Measurements from ENCODE around the gene PGA4.
"Not testable (repeated sequence)": the region's sequence is repeated elsewhere in the genome, so short reads cannot be mapped to it uniquely, and the experiment has no call there.

PGA4 gene

GRCh38 chr11:61222047-61222446 lies at the start of gene PGA4:
Gene PGA4, plus strand, starts transcription at chr11:61222347. Its CDS starts 54 bp downstream, at chr11:61222401.
- DNase-seq (ENCODE audit: low read depth in 2 of 2), result not testable (repeated sequence)

GRCh38 chr11:61172356-61172755 lies 49.8 kb upstream of the PGA4 start:
- no peak for DNase-seq (ENCODE audit: low read depth in 2 of 2)

GRCh38 chr11:61172888-61173287 lies 49.3 kb upstream of the PGA4 start:
- no peak for DNase-seq (ENCODE audit: low read depth in 2 of 2)

- no peak for DNase-seq (ENCODE audit: low read depth in 2 of 2)
Measured at GRCh38 chr11:61173456-61173855, 48.7 kb upstream of the PGA4 start.

- DNase-seq (ENCODE audit: low read depth in 2 of 2), result no peak
Measured at GRCh38 chr11:61174273-61174672, 47.9 kb upstream of the PGA4 start.

DNA sequence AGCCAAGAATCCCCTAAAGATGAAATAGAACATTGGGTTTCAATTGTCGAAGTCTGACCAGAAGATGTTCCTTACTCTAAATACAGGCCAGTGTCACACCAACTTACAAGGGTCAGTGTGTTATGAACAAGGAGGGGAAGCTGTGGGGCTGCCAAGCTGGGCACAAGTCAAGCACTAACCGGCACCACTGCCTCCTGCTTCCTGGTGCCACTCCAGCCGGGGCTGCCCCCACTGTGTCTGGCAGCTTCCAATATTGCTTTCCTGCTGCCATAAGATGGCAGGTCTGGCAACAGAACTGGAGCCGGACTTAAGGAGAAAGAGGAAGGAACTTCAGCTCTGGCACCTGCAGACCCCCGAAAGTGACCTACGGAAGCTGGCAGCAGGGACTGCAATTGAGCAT lies 47.2 kb upstream of the PGA4 start:
- DNase-seq (ENCODE audit: low read depth in 2 of 2), result no peak

- DNase-seq (ENCODE audit: low read depth in 2 of 2), result no peak
Measured at GRCh38 chr11:61176446-61176845, 45.7 kb upstream of the PGA4 start.

DNA sequence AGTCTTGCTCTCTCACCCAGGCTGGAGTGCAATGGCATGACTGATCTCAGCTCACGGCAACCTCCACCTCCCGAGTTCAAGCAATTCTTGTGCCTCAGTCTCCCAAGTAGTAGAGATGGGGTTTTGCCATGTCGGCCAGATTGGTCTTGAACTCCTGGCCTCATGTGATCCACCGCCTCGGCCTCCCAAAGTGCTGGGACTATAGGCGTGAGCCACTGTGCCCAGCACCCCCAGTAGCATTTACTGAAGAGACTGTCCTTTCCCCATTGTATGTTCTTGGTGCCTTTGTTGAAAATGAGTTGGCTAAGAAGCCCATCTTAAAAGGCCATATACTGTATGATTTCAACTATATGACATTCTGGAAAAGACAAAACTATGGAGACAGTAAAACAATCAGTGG lies 41.9 kb upstream of the PGA4 start:
- not testable (repeated sequence) for DNase-seq (ENCODE audit: low read depth in 2 of 2)

- DNase-seq (ENCODE audit: low read depth in 2 of 2), result no peak
Measured at GRCh38 chr11:61181489-61181888, 40.7 kb upstream of the PGA4 start.

DNA sequence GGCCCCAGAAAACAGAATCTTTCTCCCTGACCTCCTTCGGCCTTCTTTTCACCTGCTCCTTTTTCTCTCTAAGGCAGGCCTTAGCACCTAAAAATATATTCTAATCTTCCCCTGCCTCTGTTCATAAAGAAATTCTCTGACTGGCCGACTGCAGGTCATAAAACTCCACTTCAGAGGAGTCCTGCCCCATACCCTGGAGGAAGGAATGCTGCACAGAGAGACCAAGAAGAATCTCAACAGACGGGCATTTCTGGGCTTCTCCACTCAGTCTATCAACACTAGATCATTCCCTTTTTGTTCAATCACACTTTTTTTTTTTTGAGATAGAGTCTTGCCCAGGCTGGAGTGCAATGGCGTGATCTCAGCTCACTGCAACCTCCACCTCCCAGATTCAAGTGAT lies 38.5 kb upstream of the PGA4 start:
- no peak for DNase-seq (ENCODE audit: low read depth in 2 of 2)

- DNase-seq (ENCODE audit: low read depth in 2 of 2), result no peak
Measured at GRCh38 chr11:61186504-61186903, 35.6 kb upstream of the PGA4 start.

- DNase-seq (ENCODE audit: low read depth in 2 of 2), result peak; percentile 75 to 81
Measured at GRCh38 chr11:61187505-61188130, 34.5 kb upstream of the PGA4 start.

DNA sequence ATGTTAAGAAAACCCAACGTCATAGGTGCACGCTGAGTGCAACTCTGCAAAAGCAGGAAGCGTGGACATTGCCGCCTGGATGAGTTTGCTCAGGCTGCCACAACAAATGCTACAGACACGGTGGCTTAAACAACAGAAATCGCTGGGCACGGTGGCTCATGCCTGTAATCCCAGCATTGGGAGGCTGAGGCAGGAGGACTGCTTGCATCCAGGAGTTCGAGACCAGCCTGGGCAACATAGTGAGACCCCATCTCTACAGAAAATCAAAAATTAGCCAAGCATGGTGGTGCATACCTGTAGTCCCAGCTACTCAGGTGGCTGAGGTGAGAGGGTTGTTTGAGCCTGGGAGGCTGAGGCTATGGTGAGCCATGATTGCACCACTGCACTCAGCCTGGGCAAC lies 32.2 kb upstream of the PGA4 start:
- DNase-seq (ENCODE audit: low read depth in 2 of 2), result no peak

DNA sequence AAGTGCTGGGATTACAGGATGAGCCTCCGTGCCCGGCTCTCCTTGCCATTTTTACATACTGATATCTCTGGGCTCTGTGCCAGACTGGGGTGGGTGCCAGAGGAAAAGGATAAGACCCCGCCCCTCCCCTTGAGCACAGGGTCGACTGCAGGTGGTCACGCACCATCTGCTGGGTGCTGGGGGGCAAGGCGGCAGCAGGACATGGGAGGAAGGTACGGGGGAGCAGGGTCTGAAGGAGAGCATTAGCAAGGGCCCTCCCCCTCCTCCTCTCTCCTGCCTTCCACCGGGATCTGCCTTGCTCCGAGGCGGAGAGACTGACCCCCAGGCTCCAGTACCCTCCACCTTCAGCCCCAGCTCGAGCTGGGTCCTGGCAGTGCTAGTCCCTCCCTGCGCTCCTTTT lies 28.6 kb upstream of the PGA4 start:
- no peak for DNase-seq (ENCODE audit: low read depth in 2 of 2)

- DNase-seq (ENCODE audit: low read depth in 2 of 2), result no peak
Measured at GRCh38 chr11:61194169-61194671, 27.9 kb upstream of the PGA4 start.

GRCh38 chr11:61194981-61195695 lies 27.0 kb upstream of the PGA4 start:
- DNase-seq (ENCODE audit: low read depth in 2 of 2), result no peak

GRCh38 chr11:61195719-61196118 lies 26.4 kb upstream of the PGA4 start:
- DNase-seq (ENCODE audit: low read depth in 2 of 2), result no peak

- DNase-seq (ENCODE audit: low read depth in 2 of 2), result no peak
Measured at GRCh38 chr11:61198361-61198760, 23.8 kb upstream of the PGA4 start.

DNA sequence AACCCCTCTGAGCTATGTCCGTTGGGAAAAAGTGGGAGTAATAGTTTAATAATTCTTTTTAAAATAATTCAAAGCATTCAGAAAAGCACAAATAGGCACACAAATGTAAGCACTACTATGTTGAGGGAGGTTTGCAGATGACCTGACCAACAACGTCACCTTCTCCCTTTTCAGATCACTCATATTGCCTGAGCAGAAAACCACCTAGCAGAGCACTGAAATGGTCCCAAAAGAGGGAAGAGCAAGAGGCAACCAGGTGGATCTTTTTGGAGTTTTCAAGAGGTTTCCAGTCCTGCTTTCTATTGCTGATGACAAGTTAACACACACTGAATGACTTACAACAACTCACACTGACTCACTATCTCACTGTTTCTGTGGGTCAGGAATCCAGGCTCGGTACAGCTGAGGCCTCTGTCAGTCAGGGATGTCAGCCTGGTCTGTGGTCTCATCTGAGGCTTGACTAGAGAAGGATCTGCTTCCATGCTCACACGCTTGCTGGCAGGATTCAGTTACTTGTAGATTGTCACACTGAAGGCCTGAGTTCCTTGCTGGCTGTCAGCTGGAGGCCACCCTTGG lies 23.1 kb upstream of the PGA4 start:
- DNase-seq (ENCODE audit: low read depth in 2 of 2), result no peak

GRCh38 chr11:61201476-61201875 lies 20.7 kb upstream of the PGA4 start:
- DNase-seq (ENCODE audit: low read depth in 2 of 2), result no peak

DNA sequence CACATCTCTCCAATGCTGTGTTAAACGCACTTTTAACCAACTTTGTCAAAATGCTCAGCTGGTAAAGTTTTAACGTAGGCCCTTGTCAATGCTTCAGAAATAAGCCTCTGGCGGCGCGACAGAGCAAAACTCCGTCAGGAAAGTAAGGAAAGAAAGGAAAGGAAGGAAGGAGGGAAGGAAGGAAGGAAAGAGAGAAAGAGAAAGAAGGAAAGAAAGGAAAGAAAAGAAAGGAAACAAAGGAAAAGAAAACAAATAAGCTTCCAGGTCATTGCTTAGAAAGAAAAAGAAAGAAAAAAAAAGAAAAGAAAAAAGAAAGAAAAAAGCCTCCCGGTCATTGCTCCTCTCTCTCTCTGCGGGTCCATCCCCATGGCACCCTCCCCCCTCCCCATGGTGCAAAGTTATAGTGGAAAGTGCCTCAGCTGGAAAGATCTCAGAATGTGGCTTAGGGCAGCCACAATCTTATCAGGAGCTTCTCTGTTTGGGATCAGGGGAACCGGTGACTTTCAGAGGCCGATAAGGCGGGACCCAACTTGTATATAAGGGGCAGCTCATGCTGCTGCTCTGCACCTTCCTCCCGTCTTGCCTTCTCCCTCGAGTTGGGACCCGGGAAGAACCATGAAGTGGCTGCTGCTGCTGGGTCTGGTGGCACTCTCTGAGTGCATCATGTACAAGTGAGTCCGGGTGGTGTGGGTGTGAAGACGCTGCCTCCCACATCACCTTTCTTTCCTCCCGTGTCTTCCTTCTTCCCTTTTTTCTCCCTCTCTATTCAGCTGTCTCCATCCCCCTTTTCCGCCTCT lies 19.0 kb upstream of the PGA4 start, which contains the start of gene PGA3:
TSS of gene PGA3 (plus strand) at position 566 of the 797 bp plus-strand sequence. CDS start at position 616, 50 bp downstream.
- not testable (repeated sequence) for DNase-seq (ENCODE audit: low read depth in 2 of 2)

- DNase-seq (ENCODE audit: low read depth in 2 of 2), result not testable (repeated sequence)
Measured at GRCh38 chr11:61203873-61204272, 18.3 kb upstream of the PGA4 start.
